T-helper 2 cell treated with Interferon-gamma antibody and Interleukin-4, amounts not matched to agents 5 μg/mL and 100 μg/mL, for 36 hours (primary cell): ENCODE data around the gene EDEM3.

ENCODE experiments used
- DNase-seq: peaks from one replicate; pipeline ENCODE4 v3.0.0; 2021; ENCODE audit warnings: low spot score
- H3K27ac Mint-ChIP-seq: one replicate; pipeline ENCODE4 v1.8.0; 2021; ENCODE audit warnings: mild to moderate bottlenecking, mixed read lengths
- H3K27me3 Mint-ChIP-seq: one replicate; pipeline ENCODE4 v1.8.0; 2021; ENCODE audit warnings: low read depth, mixed read lengths
- H3K36me3 Mint-ChIP-seq: one replicate; pipeline ENCODE4 v1.8.0; 2021; ENCODE audit warnings: low read depth, mixed read lengths
- H3K4me1 Mint-ChIP-seq: one replicate; pipeline ENCODE4 v1.8.0; 2021; ENCODE audit warnings: low read depth, mixed read lengths
- H3K4me3 Mint-ChIP-seq: one replicate; pipeline ENCODE4 v1.8.0; 2022; ENCODE audit warnings: mild to moderate bottlenecking, moderate library complexity, mixed read lengths
- H3K9me3 Mint-ChIP-seq: one replicate; pipeline ENCODE4 v1.8.0; 2021; ENCODE audit warnings: mixed read lengths

The EDEM3 gene

GRCh38 chr1:184743062-184743756 is 11.4 kb downstream of the EDEM3 start:
- Mint-ChIP-seq H3K4me1 (peaks cover 65% of the 10 kb centered on the region), H3K4me3 (peak overlapping the region; percentile 84), H3K9me3 (no peaks in the 10 kb centered on the region), H3K36me3 (peaks cover 44% of the 10 kb centered on the region), H3K27me3 (no peaks in the 10 kb centered on the region), H3K27ac (peak overlapping the region; percentile 97)
- DNase-seq: peak; percentile 27

- no peaks in the 10 kb centered on the region for H3K27me3 Mint-ChIP-seq
- H3K4me3 Mint-ChIP-seq: no peak overlapping the region
- DNase-seq: no peak
- no peak overlapping the region for H3K27ac Mint-ChIP-seq
- H3K4me1 Mint-ChIP-seq: peaks cover 50% of the 10 kb centered on the region
- peaks cover 47% of the 10 kb centered on the region for H3K36me3 Mint-ChIP-seq
- no peaks in the 10 kb centered on the region for H3K9me3 Mint-ChIP-seq
These were observed 14.3 kb downstream of the EDEM3 start for GRCh38 chr1:184740344-184740743.

GRCh38 chr1:184739796-184740195 is 14.9 kb downstream of the EDEM3 start:
- Mint-ChIP-seq H3K4me1 (peaks cover 48% of the 10 kb centered on the region), H3K9me3 (no peaks in the 10 kb centered on the region), H3K27ac (no peak overlapping the region), H3K36me3 (peaks cover 47% of the 10 kb centered on the region), H3K4me3 (no peak overlapping the region), H3K27me3 (no peaks in the 10 kb centered on the region)
- no peak for DNase-seq

- Mint-ChIP-seq H3K9me3 (no peaks in the 10 kb centered on the region), H3K27me3 (no peaks in the 10 kb centered on the region), H3K27ac (no peak overlapping the region), H3K36me3 (peaks cover 45% of the 10 kb centered on the region), H3K4me1 (peaks cover 41% of the 10 kb centered on the region), H3K4me3 (no peak overlapping the region)
- no peak for DNase-seq
These were observed 15.6 kb downstream of the EDEM3 start for GRCh38 chr1:184739070-184739469.

- no peak for DNase-seq
- Mint-ChIP-seq H3K4me1 (peaks cover 22% of the 10 kb centered on the region), H3K36me3 (peaks cover 36% of the 10 kb centered on the region), H3K27me3 (no peaks in the 10 kb centered on the region), H3K4me3 (no peak overlapping the region), H3K9me3 (no peaks in the 10 kb centered on the region), H3K27ac (peak overlapping the region; percentile 34)
These were observed 19.7 kb downstream of the EDEM3 start for GRCh38 chr1:184734980-184735379.

GRCh38 chr1:184724843-184725242 is 29.8 kb downstream of the EDEM3 start:
- no peak for DNase-seq
- H3K4me3 Mint-ChIP-seq: no peak overlapping the region
- H3K27ac Mint-ChIP-seq: no peak overlapping the region
- H3K36me3 Mint-ChIP-seq: peaks cover 43% of the 10 kb centered on the region
- H3K9me3 Mint-ChIP-seq: no peaks in the 10 kb centered on the region
- H3K27me3 Mint-ChIP-seq: no peaks in the 10 kb centered on the region
- H3K4me1 Mint-ChIP-seq: peaks cover 3% of the 10 kb centered on the region

GRCh38 chr1:184716158-184716557 is 38.5 kb downstream of the EDEM3 start:
- Mint-ChIP-seq H3K27me3 (no peaks in the 10 kb centered on the region), H3K36me3 (peaks cover 48% of the 10 kb centered on the region), H3K4me3 (no peak overlapping the region), H3K4me1 (no peaks in the 10 kb centered on the region), H3K9me3 (no peaks in the 10 kb centered on the region), H3K27ac (no peak overlapping the region)
- DNase-seq: no peak

- H3K27me3 Mint-ChIP-seq: no peaks in the 10 kb centered on the region
- H3K4me1 Mint-ChIP-seq: peaks cover 4% of the 10 kb centered on the region
- DNase-seq: no peak
- no peak overlapping the region for H3K27ac Mint-ChIP-seq
- H3K36me3 Mint-ChIP-seq: peaks cover 57% of the 10 kb centered on the region
- no peaks in the 10 kb centered on the region for H3K9me3 Mint-ChIP-seq
- H3K4me3 Mint-ChIP-seq: no peak overlapping the region
These were observed 45.2 kb downstream of the EDEM3 start for GRCh38 chr1:184709418-184709817.

- Mint-ChIP-seq H3K4me3 (no peak overlapping the region), H3K4me1 (peaks cover 4% of the 10 kb centered on the region), H3K27me3 (no peaks in the 10 kb centered on the region), H3K9me3 (no peaks in the 10 kb centered on the region), H3K27ac (no peak overlapping the region), H3K36me3 (peaks cover 55% of the 10 kb centered on the region)
- DNase-seq: no peak
These were observed 46.5 kb downstream of the EDEM3 start for GRCh38 chr1:184708084-184708676.

- H3K36me3 Mint-ChIP-seq: peaks cover 63% of the 10 kb centered on the region
- H3K27me3 Mint-ChIP-seq: no peaks in the 10 kb centered on the region
- DNase-seq: no peak
- H3K4me1 Mint-ChIP-seq: peaks cover 4% of the 10 kb centered on the region
- no peaks in the 10 kb centered on the region for H3K9me3 Mint-ChIP-seq
- no peak overlapping the region for H3K4me3 Mint-ChIP-seq
- no peak overlapping the region for H3K27ac Mint-ChIP-seq
These were observed 49.4 kb downstream of the EDEM3 start for GRCh38 chr1:184705271-184705670.

GRCh38 chr1:184701816-184702215 is 52.8 kb downstream of the EDEM3 start:
- Mint-ChIP-seq H3K4me3 (no peak overlapping the region), H3K4me1 (peaks cover 3% of the 10 kb centered on the region), H3K27ac (no peak overlapping the region), H3K36me3 (peaks cover 61% of the 10 kb centered on the region), H3K27me3 (no peaks in the 10 kb centered on the region), H3K9me3 (no peaks in the 10 kb centered on the region)
- DNase-seq: no peak

- no peak for DNase-seq
- Mint-ChIP-seq H3K27me3 (no peaks in the 10 kb centered on the region), H3K36me3 (peaks cover 64% of the 10 kb centered on the region), H3K9me3 (no peaks in the 10 kb centered on the region), H3K27ac (no peak overlapping the region), H3K4me3 (no peak overlapping the region), H3K4me1 (peaks cover 7% of the 10 kb centered on the region)
These were observed 55.7 kb downstream of the EDEM3 start for GRCh38 chr1:184698969-184699368.

- peaks cover 7% of the 10 kb centered on the region for H3K4me1 Mint-ChIP-seq
- no peak overlapping the region for H3K4me3 Mint-ChIP-seq
- H3K27me3 Mint-ChIP-seq: no peaks in the 10 kb centered on the region
- DNase-seq: no peak
- H3K27ac Mint-ChIP-seq: no peak overlapping the region
- no peaks in the 10 kb centered on the region for H3K9me3 Mint-ChIP-seq
- peaks cover 68% of the 10 kb centered on the region for H3K36me3 Mint-ChIP-seq
These were observed 56.6 kb downstream of the EDEM3 start for GRCh38 chr1:184698016-184698415.

GRCh38 chr1:184696403-184696802 is 58.3 kb downstream of the EDEM3 start:
- H3K27ac Mint-ChIP-seq: no peak overlapping the region
- peaks cover 62% of the 10 kb centered on the region for H3K36me3 Mint-ChIP-seq
- H3K4me1 Mint-ChIP-seq: peaks cover 7% of the 10 kb centered on the region
- no peak overlapping the region for H3K4me3 Mint-ChIP-seq
- H3K9me3 Mint-ChIP-seq: no peaks in the 10 kb centered on the region
- no peaks in the 10 kb centered on the region for H3K27me3 Mint-ChIP-seq
- no peak for DNase-seq

- H3K36me3 Mint-ChIP-seq: peaks cover 58% of the 10 kb centered on the region
- H3K27ac Mint-ChIP-seq: no peak overlapping the region
- H3K4me1 Mint-ChIP-seq: peaks cover 7% of the 10 kb centered on the region
- no peak for DNase-seq
- no peaks in the 10 kb centered on the region for H3K27me3 Mint-ChIP-seq
- no peak overlapping the region for H3K4me3 Mint-ChIP-seq
- H3K9me3 Mint-ChIP-seq: no peaks in the 10 kb centered on the region
These were observed 59.6 kb downstream of the EDEM3 start for GRCh38 chr1:184695023-184695422.
